ENCODE data around the gene ATP8A2. TPM values are rescaled to one million over a fixed set of nuclear protein-coding genes. Genes with fewer than 3 reads are reported as not detected.
A peak's percentile ranks its signal among the peaks of the same experiment; 100 is the strongest.

Gene ATP8A2
- total and polyA plus RNA-seq, 2 donors = 1.1 to 1.5 TPM

DNA sequence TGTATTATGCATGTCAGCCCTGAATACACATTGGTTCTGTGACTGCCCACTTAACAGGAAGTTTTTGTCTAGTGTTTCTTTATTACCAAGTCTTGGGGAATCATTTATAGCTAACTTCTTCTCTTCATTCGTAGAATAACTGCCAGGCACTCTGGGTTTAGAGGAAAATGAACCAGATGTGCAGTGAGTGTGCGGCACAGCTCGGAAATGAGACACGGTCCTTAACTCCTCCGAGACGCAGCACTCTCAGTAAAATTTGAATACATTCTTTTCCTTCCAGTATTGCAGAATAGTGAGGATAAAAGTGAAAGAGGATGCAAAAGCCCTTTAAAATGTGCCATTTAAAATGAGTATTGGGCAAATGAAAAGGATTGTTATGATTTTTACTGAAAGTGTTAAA lies 29.2 kb downstream of the ATP8A2 start:
- Histone ChIP-seq H3K27ac (ENCODE audit: low read depth in 1 of 2, low read length in 1 of 2) (no peak overlapping the region), H3K4me1 (ENCODE audit: control insufficient read depth in 2 of 2, insufficient read depth in 2 of 2, low read length in 2 of 2) (no peaks in the 10 kb centered on the region), H3K4me3 (ENCODE audit: low read length in 2 of 2) (no peak overlapping the region), H3K36me3 (ENCODE audit: control insufficient read depth in 2 of 2, insufficient read depth in 2 of 2, low read length in 1 of 2) (no peaks in the 10 kb centered on the region), H3K9me3 (ENCODE audit: control insufficient read depth in 2 of 2, insufficient read depth in 1 of 2, low read length in 1 of 2) (no peaks in the 10 kb centered on the region), H3K27me3 (ENCODE audit: control insufficient read depth in 2 of 2, insufficient read depth in 1 of 2, low read length in 1 of 2) (no peaks in the 10 kb centered on the region)
- no peak for DNase-seq (ENCODE audit: low read depth in 6 of 9, low spot score in 9 of 9)
- 67% methylated on average over 6 of the region's 6 CpGs for WGBS

- no peak for DNase-seq (ENCODE audit: low read depth in 6 of 9, low spot score in 9 of 9)
- Histone ChIP-seq H3K9me3 (ENCODE audit: control insufficient read depth in 2 of 2, insufficient read depth in 1 of 2, low read length in 1 of 2) (no peaks in the 10 kb centered on the region), H3K27me3 (ENCODE audit: control insufficient read depth in 2 of 2, insufficient read depth in 1 of 2, low read length in 1 of 2) (no peaks in the 10 kb centered on the region), H3K4me3 (ENCODE audit: low read length in 2 of 2) (no peak overlapping the region), H3K36me3 (ENCODE audit: control insufficient read depth in 2 of 2, insufficient read depth in 2 of 2, low read length in 1 of 2) (no peaks in the 10 kb centered on the region), H3K4me1 (ENCODE audit: control insufficient read depth in 2 of 2, insufficient read depth in 2 of 2, low read length in 2 of 2) (no peaks in the 10 kb centered on the region), H3K27ac (ENCODE audit: low read depth in 1 of 2, low read length in 1 of 2) (no peak overlapping the region)
- WGBS = 92% methylated on average over 7 of the region's 7 CpGs
Observed at GRCh38 chr13:25401958-25402357, 30.2 kb downstream of the ATP8A2 start.

DNA sequence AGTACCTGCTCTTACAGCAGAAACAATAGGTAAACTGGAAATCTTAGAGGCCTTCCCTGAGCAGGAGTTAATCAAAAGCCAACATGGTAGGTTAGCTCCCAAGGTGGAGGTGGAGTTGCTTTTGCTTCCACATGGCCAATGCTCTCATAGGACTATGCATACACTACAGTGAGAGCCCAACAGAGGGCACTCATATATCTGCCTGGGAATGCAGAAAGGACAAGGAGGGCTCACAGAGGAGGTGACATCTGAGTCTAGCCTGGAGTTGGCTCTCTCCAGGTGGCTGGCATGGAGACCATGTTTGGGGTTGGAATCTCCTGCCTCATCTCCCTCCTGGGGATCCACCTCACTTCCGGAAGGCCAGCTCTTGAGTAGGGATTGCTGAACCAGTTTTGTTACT lies 34.6 kb downstream of the ATP8A2 start:
- 83% methylated on average over 1 of the region's 1 CpG for WGBS
- no peak overlapping the region for H3K4me3 ChIP-seq (ENCODE audit: low read length in 2 of 2)
- H3K27ac ChIP-seq (ENCODE audit: low read depth in 1 of 2, low read length in 1 of 2) = no peak overlapping the region
- no peaks in the 10 kb centered on the region for H3K27me3 ChIP-seq (ENCODE audit: control insufficient read depth in 2 of 2, insufficient read depth in 1 of 2, low read length in 1 of 2)
- no peaks in the 10 kb centered on the region for H3K9me3 ChIP-seq (ENCODE audit: control insufficient read depth in 2 of 2, insufficient read depth in 1 of 2, low read length in 1 of 2)
- H3K36me3 ChIP-seq (ENCODE audit: control insufficient read depth in 2 of 2, insufficient read depth in 2 of 2, low read length in 1 of 2) = no peaks in the 10 kb centered on the region
- no peak for DNase-seq (ENCODE audit: low read depth in 6 of 9, low spot score in 9 of 9)
- no peaks in the 10 kb centered on the region for H3K4me1 ChIP-seq (ENCODE audit: control insufficient read depth in 2 of 2, insufficient read depth in 2 of 2, low read length in 2 of 2)

DNA sequence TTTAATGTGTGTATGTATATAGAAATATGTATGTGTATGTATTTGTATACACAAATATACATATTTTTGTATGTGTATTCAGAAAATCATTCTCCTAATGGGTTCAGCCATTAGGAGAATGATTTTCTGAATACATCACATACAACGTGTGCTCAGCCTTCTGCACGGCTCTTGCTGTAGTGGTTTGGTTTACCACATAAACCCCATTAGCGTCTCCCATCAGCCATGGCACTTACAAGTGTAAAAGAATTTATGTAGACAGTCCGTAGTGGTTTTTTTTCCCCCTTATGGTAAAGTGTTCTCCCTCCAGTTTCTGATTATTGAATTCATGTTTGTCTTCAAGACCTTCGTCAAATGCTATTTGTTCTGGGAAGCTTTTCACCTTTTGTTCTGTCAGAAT lies 38.2 kb downstream of the ATP8A2 start:
- Histone ChIP-seq H3K4me1 (ENCODE audit: control insufficient read depth in 2 of 2, insufficient read depth in 2 of 2, low read length in 2 of 2) (no peaks in the 10 kb centered on the region), H3K4me3 (ENCODE audit: low read length in 2 of 2) (no peak overlapping the region), H3K27me3 (ENCODE audit: control insufficient read depth in 2 of 2, insufficient read depth in 1 of 2, low read length in 1 of 2) (no peaks in the 10 kb centered on the region), H3K9me3 (ENCODE audit: control insufficient read depth in 2 of 2, insufficient read depth in 1 of 2, low read length in 1 of 2) (no peaks in the 10 kb centered on the region), H3K27ac (ENCODE audit: low read depth in 1 of 2, low read length in 1 of 2) (no peak overlapping the region), H3K36me3 (ENCODE audit: control insufficient read depth in 2 of 2, insufficient read depth in 2 of 2, low read length in 1 of 2) (no peaks in the 10 kb centered on the region)
- WGBS = 93% methylated on average over 5 of the region's 5 CpGs
- DNase-seq (ENCODE audit: low read depth in 6 of 9, low spot score in 9 of 9) = no peak

- peak in 1 of 9 donors; percentile 44 for DNase-seq (ENCODE audit: low read depth in 6 of 9, low spot score in 9 of 9)
- Histone ChIP-seq H3K9me3 (ENCODE audit: control insufficient read depth in 2 of 2, insufficient read depth in 1 of 2, low read length in 1 of 2) (no peaks in the 10 kb centered on the region), H3K4me3 (ENCODE audit: low read length in 2 of 2) (no peak overlapping the region), H3K27me3 (ENCODE audit: control insufficient read depth in 2 of 2, insufficient read depth in 1 of 2, low read length in 1 of 2) (no peaks in the 10 kb centered on the region), H3K4me1 (ENCODE audit: control insufficient read depth in 2 of 2, insufficient read depth in 2 of 2, low read length in 2 of 2) (no peaks in the 10 kb centered on the region), H3K27ac (ENCODE audit: low read depth in 1 of 2, low read length in 1 of 2) (no peak overlapping the region), H3K36me3 (ENCODE audit: control insufficient read depth in 2 of 2, insufficient read depth in 2 of 2, low read length in 1 of 2) (no peaks in the 10 kb centered on the region)
- WGBS = 67% methylated on average over 1 of the region's 1 CpG
Observed at GRCh38 chr13:25415241-25415640, 43.5 kb downstream of the ATP8A2 start.

DNA sequence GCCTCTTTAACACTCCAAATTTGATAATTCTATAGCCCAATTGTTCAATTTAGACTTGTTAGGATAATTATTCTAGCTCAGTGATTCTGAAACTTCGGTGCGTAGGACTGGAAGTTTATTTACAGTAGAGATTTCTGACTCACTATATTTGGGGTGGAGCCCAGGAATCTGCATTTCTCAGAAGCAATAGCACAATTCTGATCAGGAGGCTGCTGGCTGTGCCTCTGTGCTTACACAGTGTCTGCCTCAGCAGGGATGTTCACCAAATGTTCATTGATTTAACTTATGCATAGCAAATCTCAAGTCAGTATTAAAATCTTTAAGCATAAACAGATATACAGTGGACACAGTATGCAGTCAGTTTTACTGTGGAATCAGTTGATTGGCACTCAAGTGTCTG lies 45.8 kb downstream of the ATP8A2 start:
- no peak overlapping the region for H3K27ac ChIP-seq (ENCODE audit: low read depth in 1 of 2, low read length in 1 of 2)
- no peaks in the 10 kb centered on the region for H3K36me3 ChIP-seq (ENCODE audit: control insufficient read depth in 2 of 2, insufficient read depth in 2 of 2, low read length in 1 of 2)
- no peaks in the 10 kb centered on the region for H3K27me3 ChIP-seq (ENCODE audit: control insufficient read depth in 2 of 2, insufficient read depth in 1 of 2, low read length in 1 of 2)
- H3K4me3 ChIP-seq (ENCODE audit: low read length in 2 of 2) = no peak overlapping the region
- 72% methylated on average over 2 of the region's 2 CpGs for WGBS
- no peaks in the 10 kb centered on the region for H3K9me3 ChIP-seq (ENCODE audit: control insufficient read depth in 2 of 2, insufficient read depth in 1 of 2, low read length in 1 of 2)
- no peak for DNase-seq (ENCODE audit: low read depth in 6 of 9, low spot score in 9 of 9)
- H3K4me1 ChIP-seq (ENCODE audit: control insufficient read depth in 2 of 2, insufficient read depth in 2 of 2, low read length in 2 of 2) = no peaks in the 10 kb centered on the region

GRCh38 chr13:25420161-25420560 lies 48.4 kb downstream of the ATP8A2 start:
- no peak for DNase-seq (ENCODE audit: low read depth in 6 of 9, low spot score in 9 of 9)
- H3K4me1 ChIP-seq (ENCODE audit: control insufficient read depth in 2 of 2, insufficient read depth in 2 of 2, low read length in 2 of 2) = no peaks in the 10 kb centered on the region
- H3K4me3 ChIP-seq (ENCODE audit: low read length in 2 of 2) = no peak overlapping the region
- no peaks in the 10 kb centered on the region for H3K27me3 ChIP-seq (ENCODE audit: control insufficient read depth in 2 of 2, insufficient read depth in 1 of 2, low read length in 1 of 2)
- no peaks in the 10 kb centered on the region for H3K36me3 ChIP-seq (ENCODE audit: control insufficient read depth in 2 of 2, insufficient read depth in 2 of 2, low read length in 1 of 2)
- no peak overlapping the region for H3K27ac ChIP-seq (ENCODE audit: low read depth in 1 of 2, low read length in 1 of 2)
- no peaks in the 10 kb centered on the region for H3K9me3 ChIP-seq (ENCODE audit: control insufficient read depth in 2 of 2, insufficient read depth in 1 of 2, low read length in 1 of 2)
- WGBS = 81% methylated on average over 2 of the region's 2 CpGs

DNA sequence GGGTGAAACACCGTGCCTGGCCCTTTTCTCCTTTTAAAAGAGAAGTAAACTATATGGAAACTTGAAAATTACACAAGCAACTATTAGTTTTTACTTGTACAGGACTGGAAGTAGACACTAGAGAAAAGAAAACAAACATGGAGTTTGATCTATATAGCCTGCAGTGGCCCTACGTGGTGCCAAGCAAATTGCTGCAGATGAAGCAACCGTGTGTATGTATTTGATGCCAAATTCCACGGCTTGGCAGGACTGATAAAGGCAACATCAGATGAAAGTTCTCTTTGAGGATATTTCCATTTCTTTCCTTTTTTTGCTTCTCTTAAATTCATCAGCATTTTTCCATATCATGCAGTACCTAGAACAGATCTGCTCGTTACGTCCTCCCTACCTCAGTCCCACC lies 49.8 kb downstream of the ATP8A2 start:
- Histone ChIP-seq H3K36me3 (ENCODE audit: control insufficient read depth in 2 of 2, insufficient read depth in 2 of 2, low read length in 1 of 2) (no peaks in the 10 kb centered on the region), H3K4me3 (ENCODE audit: low read length in 2 of 2) (no peak overlapping the region), H3K27me3 (ENCODE audit: control insufficient read depth in 2 of 2, insufficient read depth in 1 of 2, low read length in 1 of 2) (no peaks in the 10 kb centered on the region), H3K27ac (ENCODE audit: low read depth in 1 of 2, low read length in 1 of 2) (no peak overlapping the region), H3K4me1 (ENCODE audit: control insufficient read depth in 2 of 2, insufficient read depth in 2 of 2, low read length in 2 of 2) (no peaks in the 10 kb centered on the region), H3K9me3 (ENCODE audit: control insufficient read depth in 2 of 2, insufficient read depth in 1 of 2, low read length in 1 of 2) (no peaks in the 10 kb centered on the region)
- 92% methylated on average over 6 of the region's 6 CpGs for WGBS
- no peak for DNase-seq (ENCODE audit: low read depth in 6 of 9, low spot score in 9 of 9)

GRCh38 chr13:25422153-25422552 lies 50.4 kb downstream of the ATP8A2 start:
- no peaks in the 10 kb centered on the region for H3K27me3 ChIP-seq (ENCODE audit: control insufficient read depth in 2 of 2, insufficient read depth in 1 of 2, low read length in 1 of 2)
- DNase-seq (ENCODE audit: low read depth in 6 of 9, low spot score in 9 of 9) = no peak

GRCh38 chr13:25423831-25424230 lies 52.1 kb downstream of the ATP8A2 start:
- Histone ChIP-seq H3K27ac (ENCODE audit: low read depth in 1 of 2, low read length in 1 of 2) (no peak overlapping the region), H3K4me3 (ENCODE audit: low read length in 2 of 2) (no peak overlapping the region), H3K9me3 (ENCODE audit: control insufficient read depth in 2 of 2, insufficient read depth in 1 of 2, low read length in 1 of 2) (no peaks in the 10 kb centered on the region), H3K27me3 (ENCODE audit: control insufficient read depth in 2 of 2, insufficient read depth in 1 of 2, low read length in 1 of 2) (no peaks in the 10 kb centered on the region), H3K4me1 (ENCODE audit: control insufficient read depth in 2 of 2, insufficient read depth in 2 of 2, low read length in 2 of 2) (no peaks in the 10 kb centered on the region), H3K36me3 (ENCODE audit: control insufficient read depth in 2 of 2, insufficient read depth in 2 of 2, low read length in 1 of 2) (no peaks in the 10 kb centered on the region)
- DNase-seq (ENCODE audit: low read depth in 6 of 9, low spot score in 9 of 9) = no peak
- WGBS = 94% methylated on average over 4 of the region's 4 CpGs

More at GRCh38 chr13:25422153-25422552, 50.4 kb downstream of the ATP8A2 start:
- no peaks in the 10 kb centered on the region for H3K9me3 ChIP-seq (ENCODE audit: control insufficient read depth in 2 of 2, insufficient read depth in 1 of 2, low read length in 1 of 2)
- no peak overlapping the region for H3K27ac ChIP-seq (ENCODE audit: low read depth in 1 of 2, low read length in 1 of 2)
- H3K4me1 ChIP-seq (ENCODE audit: control insufficient read depth in 2 of 2, insufficient read depth in 2 of 2, low read length in 2 of 2) = no peaks in the 10 kb centered on the region
- H3K36me3 ChIP-seq (ENCODE audit: control insufficient read depth in 2 of 2, insufficient read depth in 2 of 2, low read length in 1 of 2) = no peaks in the 10 kb centered on the region
- 82% methylated on average over 2 of the region's 2 CpGs for WGBS
- H3K4me3 ChIP-seq (ENCODE audit: low read length in 2 of 2) = no peak overlapping the region
